HG03354 (cell line): Measurements from ENCODE around the gene ECE1.
"Not testable (repeated sequence)": the region's sequence is repeated elsewhere in the genome, so short reads cannot be mapped to it uniquely, and the experiment has no call there.

Experiments
- ATAC-seq: cut with Tn5 transposase; IDR thresholded peaks from one replicate; pipeline ENCODE4 v1.9.1; 2021; ENCODE audit warnings: mild to moderate bottlenecking; ENCODE audit not compliant: unreplicated experiment, poor library complexity, severe bottlenecking

Gene ECE1

GRCh38 chr1:21201238-21201637, 89.0 kb downstream of the ECE1 start:
- ATAC-seq, result not testable (repeated sequence)

GRCh38 chr1:21200767-21201166, 89.5 kb downstream of the ECE1 start:
- ATAC-seq, result no peak

GRCh38 chr1:21198929-21199328, 91.3 kb downstream of the ECE1 start:
- ATAC-seq, result no peak

- ATAC-seq, result no peak
These were observed 97.4 kb downstream of the ECE1 start for GRCh38 chr1:21192871-21193270.

DNA sequence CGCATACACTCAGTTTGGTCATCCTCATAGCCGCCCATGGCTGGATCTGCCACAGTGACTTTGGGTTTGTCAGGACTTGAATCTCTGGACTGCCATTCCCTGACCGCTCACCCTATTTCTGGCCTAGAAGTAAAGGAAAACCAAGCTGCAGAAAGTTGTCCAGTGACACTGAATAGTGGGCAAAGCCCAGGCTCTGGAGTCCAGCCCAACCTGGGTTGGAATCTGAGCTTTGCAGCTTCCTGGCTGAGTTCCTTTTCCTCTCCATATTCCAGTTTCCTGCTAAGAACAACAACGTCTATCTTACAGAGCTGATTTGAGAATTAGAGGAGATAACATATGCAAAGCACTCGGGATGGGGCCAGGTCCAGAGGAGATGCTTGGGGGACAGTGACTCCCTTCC, 98.0 kb downstream of the ECE1 start:
- no peak for ATAC-seq

DNA sequence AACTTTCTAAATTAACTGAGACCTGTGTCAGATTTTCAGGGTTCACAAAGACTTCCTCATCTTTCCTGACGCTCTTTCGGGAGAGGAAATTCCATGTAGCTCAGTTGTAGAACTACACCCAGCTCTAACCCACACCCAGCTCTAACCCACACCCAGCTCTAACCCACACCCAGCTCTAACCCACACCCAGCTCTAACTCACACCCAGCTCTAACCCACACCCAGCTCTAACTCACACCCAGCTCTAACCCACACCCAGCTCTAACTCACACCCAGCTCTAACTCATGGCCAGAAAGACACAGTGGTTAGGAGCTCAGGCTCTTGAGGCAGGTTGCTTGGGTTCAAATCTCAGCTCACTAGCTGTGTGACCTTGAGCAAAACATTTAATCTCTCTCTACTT, 99.5 kb downstream of the ECE1 start:
- ATAC-seq, result not testable (repeated sequence)

GRCh38 chr1:21189906-21190500, 100.3 kb downstream of the ECE1 start:
- ATAC-seq, result no peak

DNA sequence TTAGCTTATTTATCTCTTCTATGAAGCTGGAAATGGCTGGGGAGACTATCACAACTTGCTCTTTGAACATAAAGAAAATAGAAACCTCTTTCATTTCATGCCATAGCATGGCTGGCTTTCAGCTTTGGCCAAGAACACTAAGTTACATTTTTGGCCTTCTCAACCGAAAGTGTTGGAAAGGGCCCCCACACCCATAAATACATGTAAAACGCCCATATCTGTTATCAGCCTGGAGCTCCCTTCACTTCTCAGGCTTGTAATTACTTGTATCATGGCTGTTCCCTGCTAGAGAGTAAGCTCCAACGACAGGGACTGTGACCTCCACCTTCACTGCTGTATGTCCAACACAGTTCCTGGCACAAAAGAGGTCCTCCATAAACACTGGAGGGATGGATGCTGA, 100.8 kb downstream of the ECE1 start:
- ATAC-seq, result no peak

DNA sequence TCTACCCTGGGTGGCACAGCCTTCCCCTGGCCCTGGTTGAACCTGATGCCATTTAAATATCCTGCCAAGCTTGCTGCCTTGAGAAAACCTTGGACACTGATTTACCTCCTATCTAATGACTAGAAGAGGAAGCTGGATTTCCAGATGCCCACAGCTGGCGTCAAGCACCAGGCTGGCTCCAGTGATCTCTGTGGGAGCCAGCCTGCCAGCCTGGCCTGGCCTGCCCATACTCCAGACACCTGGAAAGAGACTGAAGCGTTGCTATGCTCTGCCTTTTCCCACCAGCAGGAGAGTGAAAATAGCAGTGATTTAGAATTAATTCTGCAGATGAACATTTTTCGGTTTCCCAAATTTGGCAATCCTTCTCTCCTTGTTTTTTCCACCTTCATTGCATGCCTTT, 102.0 kb downstream of the ECE1 start:
- ATAC-seq, result no peak

DNA sequence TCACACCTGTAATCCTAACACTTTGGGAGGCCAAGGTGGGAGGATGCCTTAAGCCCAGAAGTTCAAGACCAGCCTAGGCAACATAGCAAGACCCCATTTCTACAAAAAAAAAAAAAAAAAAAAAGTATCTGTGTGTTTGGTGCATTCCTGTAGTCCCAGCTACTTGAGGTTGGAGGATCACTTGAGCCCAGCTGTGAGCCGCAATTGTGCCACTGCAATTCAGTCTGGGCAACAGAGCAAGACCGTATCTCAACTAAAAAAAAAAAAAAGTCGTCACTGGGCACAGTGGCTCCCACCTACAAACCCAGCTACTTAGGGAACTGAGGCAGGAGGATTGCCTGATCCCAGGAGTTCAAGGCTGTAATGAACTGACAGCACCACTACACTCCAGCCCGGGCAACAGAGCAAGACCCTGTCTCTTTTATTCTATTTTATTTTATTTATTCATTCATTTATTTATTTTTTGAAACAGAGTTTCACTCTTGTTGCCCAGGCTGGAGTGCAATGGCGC, 105.0 kb downstream of the ECE1 start:
- ATAC-seq, result no peak

GRCh38 chr1:21184276-21184675, 106.0 kb downstream of the ECE1 start:
- ATAC-seq, result no peak

DNA sequence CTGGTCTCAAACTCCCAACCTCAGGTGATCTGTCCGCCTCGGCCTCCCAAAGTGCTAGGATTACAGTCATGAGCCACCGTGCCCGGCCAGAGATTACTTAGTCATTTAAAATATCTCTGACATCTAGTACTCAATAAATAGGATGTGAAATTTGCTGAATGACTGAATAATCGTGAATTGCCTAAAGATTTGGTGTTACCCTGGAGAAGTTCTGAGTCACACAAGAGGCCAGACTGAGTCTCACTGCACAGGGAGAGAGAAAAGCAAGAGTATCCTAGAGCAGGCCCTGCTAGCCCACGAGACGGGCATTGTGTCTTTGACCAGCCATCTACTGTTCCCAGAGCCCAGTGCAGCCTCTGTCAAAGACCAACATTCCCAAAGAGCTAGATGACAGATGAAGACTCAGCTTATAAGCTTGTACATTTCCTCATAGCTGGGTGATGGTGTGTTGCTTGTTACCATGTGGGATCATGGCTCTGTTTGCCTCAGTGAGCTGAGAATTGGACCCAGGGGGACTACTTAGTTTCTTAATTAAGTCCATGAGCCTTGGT, 108.0 kb downstream of the ECE1 start:
- ATAC-seq, result no peak

GRCh38 chr1:21178271-21178670, 112.0 kb downstream of the ECE1 start:
- ATAC-seq, result not testable (repeated sequence)

- ATAC-seq, result peak; percentile 89
These were observed 113.4 kb downstream of the ECE1 start, which contains the start of gene EIF4G3 for GRCh38 chr1:21176586-21177555. TSS of gene EIF4G3 (minus strand) at chr1:21176897. CDS start at chr1:21002742, 174,155 bp downstream.

DNA sequence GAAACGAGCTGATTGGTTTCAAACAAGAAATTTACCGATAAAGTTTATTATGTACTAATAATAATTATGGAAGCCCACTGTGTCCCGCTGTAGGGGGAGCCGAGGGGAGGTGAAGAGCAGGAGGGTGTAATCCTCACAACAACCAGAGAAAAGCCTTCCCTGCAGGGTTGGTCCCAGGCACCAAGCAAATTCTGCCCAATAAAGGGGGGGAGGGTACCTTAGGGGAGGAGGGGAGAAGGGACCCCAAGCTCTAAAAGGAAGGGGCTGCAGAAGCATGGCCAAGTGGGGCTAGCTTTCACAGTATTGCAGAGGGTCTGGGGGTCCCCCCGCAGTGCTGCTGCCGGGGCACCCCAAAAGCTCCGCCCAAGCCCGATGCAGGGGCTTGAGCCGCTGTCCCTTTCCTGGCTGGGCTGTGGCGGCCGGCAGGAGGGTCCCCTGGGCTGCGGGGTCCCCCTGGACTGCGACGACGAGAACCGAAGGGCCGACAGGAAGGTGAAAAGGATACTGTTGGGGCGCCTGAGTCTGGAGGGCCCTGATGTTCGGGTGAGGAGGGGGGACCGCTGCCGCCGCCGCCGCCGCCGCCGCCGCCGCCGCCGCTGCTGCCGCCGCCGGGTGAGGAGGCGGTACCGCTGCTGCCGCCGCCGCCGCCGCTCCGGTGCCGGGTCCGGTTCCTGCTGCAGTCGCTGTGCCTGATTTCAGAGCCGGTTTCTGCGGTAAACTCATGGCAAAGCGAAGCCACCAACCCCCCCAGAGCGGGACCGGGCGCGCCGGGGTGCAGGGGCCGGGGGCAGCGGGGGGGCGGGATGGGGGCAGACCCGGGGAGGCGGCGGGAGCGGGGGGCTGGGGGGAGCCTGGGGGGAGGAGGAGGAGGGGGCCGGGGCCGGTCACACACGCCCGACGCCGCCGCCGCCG, 114.3 kb downstream of the ECE1 start:
- peak; percentile 19 for ATAC-seq

- ATAC-seq, result no peak
These were observed 115.0 kb downstream of the ECE1 start for GRCh38 chr1:21175324-21175669.

DNA sequence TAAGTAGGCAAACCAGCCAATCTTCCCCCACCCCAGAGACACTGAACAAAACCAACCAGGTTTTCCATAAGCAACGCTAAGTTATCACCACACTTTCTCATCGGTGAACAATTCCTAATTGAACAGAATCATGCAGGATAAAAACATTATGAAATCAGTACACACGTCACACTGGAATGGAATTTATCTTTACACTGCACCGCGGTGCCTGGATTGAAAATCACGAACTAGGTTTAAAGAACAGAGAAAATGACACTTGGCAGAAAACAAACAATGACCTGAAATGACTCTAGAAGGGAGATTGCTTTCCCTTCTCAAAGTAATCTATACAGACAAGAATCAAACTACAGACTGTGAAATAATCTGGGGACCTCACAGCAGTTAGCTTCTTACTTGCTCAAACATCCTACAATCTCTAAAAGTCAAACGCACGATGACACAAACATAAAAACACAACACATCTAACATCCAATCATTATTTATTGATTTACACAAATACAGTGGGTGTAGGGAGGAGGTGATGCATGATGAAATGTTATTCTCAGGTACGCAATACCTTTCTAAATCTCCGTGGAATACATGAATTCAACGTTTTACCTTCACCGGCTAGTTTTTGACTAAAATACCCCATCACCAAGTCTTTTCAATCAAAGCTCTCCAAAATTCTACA, 115.5 kb downstream of the ECE1 start:
- no peak for ATAC-seq

GRCh38 chr1:21174230-21174629, 116.0 kb downstream of the ECE1 start:
- no peak for ATAC-seq

DNA sequence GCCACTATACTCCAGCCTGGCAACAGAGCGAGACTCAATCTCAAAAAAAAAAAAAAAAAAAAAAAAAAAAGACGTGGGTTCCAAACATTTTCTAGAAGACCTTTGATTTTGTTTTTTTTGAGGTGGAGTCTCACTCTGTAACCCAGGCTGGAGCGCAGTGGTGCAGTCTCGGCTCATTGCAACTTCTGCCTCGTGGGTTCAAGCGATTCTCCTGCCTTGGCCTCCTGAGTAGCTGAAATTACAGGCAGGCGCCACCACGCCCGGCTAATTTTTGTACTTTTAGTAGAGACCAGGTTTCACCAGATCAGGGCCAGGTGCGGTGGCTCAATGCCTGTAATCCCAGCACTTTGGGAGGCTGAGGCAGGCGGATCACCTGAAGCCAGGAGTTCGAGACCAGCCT, 117.2 kb downstream of the ECE1 start:
- not testable (repeated sequence) for ATAC-seq
